Measurements from ENCODE around the gene ADCK2.

DNA sequence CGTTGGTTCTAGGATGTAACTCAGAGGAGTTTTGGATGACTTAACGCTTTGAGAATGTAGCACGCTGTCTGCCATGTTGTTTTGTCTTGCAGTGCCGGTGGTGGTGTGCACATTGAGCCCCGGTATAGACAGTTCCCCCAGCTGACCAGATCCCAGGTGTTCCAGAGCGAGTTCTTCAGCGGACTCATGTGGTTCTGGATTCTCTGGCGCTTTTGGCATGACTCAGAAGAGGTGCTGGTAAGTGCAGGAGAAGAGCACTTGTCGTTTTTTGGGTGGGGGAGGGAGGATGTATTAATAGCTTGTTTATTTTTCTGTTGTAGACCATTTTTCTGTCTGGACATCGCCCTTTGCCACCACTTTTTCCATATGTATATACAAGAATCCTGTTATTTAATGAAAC, 30.0 kb downstream of the ADCK2 start:
- TF ChIP-seq RAD21 (IDR thresholded peaks at IDR 0.05; ENCODE audit: low read depth) (no peak), FOXM1 (IDR thresholded peaks at IDR 0.05; ENCODE audit: borderline replicate concordance, low read depth) (no peak), TAF1 (IDR thresholded peaks at IDR 0.05; ENCODE audit: low read depth) (no peak), YY1 (IDR thresholded peaks at IDR 0.05; ENCODE audit: low read depth) (no peak), CEBPB (IDR thresholded peaks at IDR 0.05) (no peak), ZBTB7A (IDR thresholded peaks at IDR 0.05; ENCODE audit: low read depth) (no peak), EP300 (IDR thresholded peaks at IDR 0.05; ENCODE audit: borderline replicate concordance) (no peak), TEAD4 (IDR thresholded peaks at IDR 0.05) (no peak)
- TF ChIP-seq, protein P1, sequence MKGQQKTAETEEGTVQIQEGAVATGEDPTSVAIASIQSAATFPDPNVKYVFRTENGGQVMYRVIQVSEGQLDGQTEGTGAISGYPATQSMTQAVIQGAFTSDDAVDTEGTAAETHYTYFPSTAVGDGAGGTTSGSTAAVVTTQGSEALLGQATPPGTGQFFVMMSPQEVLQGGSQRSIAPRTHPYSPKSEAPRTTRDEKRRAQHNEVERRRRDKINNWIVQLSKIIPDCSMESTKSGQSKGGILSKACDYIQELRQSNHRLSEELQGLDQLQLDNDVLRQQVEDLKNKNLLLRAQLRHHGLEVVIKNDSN (IDR thresholded peaks at IDR 0.05): no peak
